GM12878 (cell line): ENCODE results near the gene PLGRKT. TPM values are rescaled to one million over a fixed set of nuclear protein-coding genes. Genes with fewer than 3 reads are reported as not detected.
A peak's percentile ranks its signal among the peaks of the same experiment; 100 is the strongest.

Experiments used
- ATF3 ChIP-seq: IDR thresholded peaks from 2 replicates; pipeline ENCODE4 v1.6.1; 2011; ENCODE audit warnings: low read depth, mild to moderate bottlenecking, low read length, moderate library complexity, borderline replicate concordance; ENCODE audit errors: extremely low read depth
- BCL3 ChIP-seq: IDR thresholded peaks from 2 replicates; pipeline ENCODE4 v1.6.1; 2011; ENCODE audit warnings: borderline replicate concordance, low read depth, mild to moderate bottlenecking, moderate library complexity, low read length; ENCODE audit not compliant: insufficient read depth, poor library complexity, severe bottlenecking
- BMI1 ChIP-seq: fragments of 450-650 bp; IDR thresholded peaks from 2 replicates; pipeline ENCODE4 v1.6.1; 2016; ENCODE audit warnings: mild to moderate bottlenecking, moderate library complexity, borderline replicate concordance
- BRCA1 ChIP-seq: IDR thresholded peaks from 2 replicates; pipeline ENCODE4 v1.6.1; 2011; ENCODE audit warnings: low read depth, low read length, improper control_type of control experiment
- CBFB ChIP-seq: IDR thresholded peaks from 2 replicates; pipeline ENCODE4 v1.6.1; 2016; ENCODE audit warnings: antibody characterized with exemption, low read depth
- E4F1 ChIP-seq: fragments of 450-650 bp; IDR thresholded peaks from 2 replicates; pipeline ENCODE4 v1.6.1; 2018; ENCODE audit warnings: borderline replicate concordance, mild to moderate bottlenecking; ENCODE audit not compliant: partially characterized antibody
- FOXM1 ChIP-seq: IDR thresholded peaks from 2 replicates; pipeline ENCODE4 v1.6.1; 2012; ENCODE audit warnings: low read depth, mild to moderate bottlenecking, inconsistent platforms, low read length, moderate library complexity
- HDAC6 ChIP-seq: fragments of 200-600 bp; sonication (generic); IDR thresholded peaks from one replicate; pipeline ENCODE4 v1.8.0; 2017; ENCODE audit warnings: antibody characterized with exemption; ENCODE audit not compliant: unreplicated experiment
- IKZF1 ChIP-seq: fragments of 450-650 bp; conservative IDR thresholded peaks from 2 replicates; pipeline ENCODE4 v1.6.1; 2017; ENCODE audit warnings: antibody characterized with exemption, mild to moderate bottlenecking
- JUND ChIP-seq: IDR thresholded peaks from 2 replicates; pipeline ENCODE4 v1.6.1; 2012; ENCODE audit warnings: low read depth, mild to moderate bottlenecking, low read length, improper control_type of control experiment, moderate library complexity
- LARP7 ChIP-seq: fragments of 450-650 bp; IDR thresholded peaks from 2 replicates; pipeline ENCODE4 v1.6.1; 2017; ENCODE audit warnings: mild to moderate bottlenecking
- MEF2B ChIP-seq: fragments of 450-650 bp; IDR thresholded peaks from 2 replicates; pipeline ENCODE4 v1.6.1; 2018; ENCODE audit warnings: mild to moderate bottlenecking, moderate library complexity; ENCODE audit not compliant: partially characterized antibody, poor library complexity, severe bottlenecking
- MTA3 ChIP-seq: IDR thresholded peaks from 2 replicates; pipeline ENCODE4 v1.6.1; 2012; ENCODE audit warnings: low read length, inconsistent platforms, borderline replicate concordance
- NBN ChIP-seq: fragments of 450-650 bp; IDR thresholded peaks from 2 replicates; pipeline ENCODE4 v1.6.1; 2016
- NFIC ChIP-seq: IDR thresholded peaks from 2 replicates; pipeline ENCODE4 v1.6.1; 2012; ENCODE audit warnings: low read depth, mild to moderate bottlenecking, inconsistent platforms, low read length, moderate library complexity
- NFYB ChIP-seq: IDR thresholded peaks from 2 replicates; pipeline ENCODE4 v1.6.1; 2011; ENCODE audit warnings: low read depth, mild to moderate bottlenecking, low read length, improper control_type of control experiment, moderate library complexity; ENCODE audit not compliant: insufficient read depth
- POLR2AphosphoS2 ChIP-seq: IDR thresholded peaks from 2 replicates; pipeline ENCODE4 v1.6.1; 2011; ENCODE audit warnings: low read depth, mild to moderate bottlenecking, low read length, improper control_type of control experiment, moderate library complexity
- RAD51 ChIP-seq: fragments of 450-650 bp; IDR thresholded peaks from 2 replicates; pipeline ENCODE4 v1.6.1; 2016; ENCODE audit warnings: moderate library complexity, mild to moderate bottlenecking, inconsistent platforms
- RCOR1 ChIP-seq: conservative IDR thresholded peaks from 2 replicates; pipeline ENCODE4 v1.6.1; 2012; ENCODE audit warnings: low read depth, low read length, improper control_type of control experiment
- RFX5 ChIP-seq: IDR thresholded peaks from 2 replicates; pipeline ENCODE4 v1.6.1; 2011; ENCODE audit warnings: low read depth, low read length, improper control_type of control experiment
- SIN3A ChIP-seq: IDR thresholded peaks from 2 replicates; pipeline ENCODE4 v1.6.1; 2012; ENCODE audit warnings: low read depth, low read length, improper control_type of control experiment
- SMAD5 ChIP-seq: IDR thresholded peaks from 2 replicates; pipeline ENCODE4 v1.6.1; 2016; ENCODE audit warnings: antibody characterized with exemption, low read depth
- STAT3 ChIP-seq: IDR thresholded peaks from 2 replicates; pipeline ENCODE4 v1.6.1; 2011; ENCODE audit warnings: low read depth, low read length, improper control_type of control experiment
- TARDBP ChIP-seq: IDR thresholded peaks from 2 replicates; pipeline ENCODE4 v1.6.1; 2016; ENCODE audit warnings: borderline replicate concordance
- YY1 ChIP-seq: IDR thresholded peaks from 2 replicates; pipeline ENCODE4 v1.6.1; 2011; ENCODE audit warnings: low read depth, mild to moderate bottlenecking, low read length
- ZNF217 ChIP-seq: fragments of 450-650 bp; IDR thresholded peaks from 2 replicates; pipeline ENCODE4 v1.6.1; 2017; ENCODE audit warnings: antibody characterized with exemption, mild to moderate bottlenecking
- ZNF24 ChIP-seq: fragments of 450-650 bp; IDR thresholded peaks from 2 replicates; pipeline ENCODE4 v1.6.1; 2017; ENCODE audit warnings: antibody characterized with exemption, mild to moderate bottlenecking
- ZNF274 ChIP-seq: IDR thresholded peaks from one replicate; pipeline ENCODE4 v1.8.0; 2011; ENCODE audit not compliant: insufficient read length, insufficient read depth
- ZZZ3 ChIP-seq: IDR thresholded peaks from 2 replicates; pipeline ENCODE4 v1.6.1; 2011; ENCODE audit warnings: low read depth; ENCODE audit not compliant: control insufficient read depth, insufficient read length
- polyA plus RNA-seq, 11 experiments: library from polyadenylated mRNA; depleted of rRNA in 4 of 11; unstranded in 6 of 11; stranded (reverse) in 5 of 11; fragments of >200 nt; fragmentation: Nextera tagmentation in 4 of 11; fragmentation: Illumina TruSeq in 1 of 11; extraction: Ambion mirVana in 4 of 11; extraction: Trizol in 1 of 11; gene quantifications; 1 replicate in 1 of 11; 2 replicates in 10 of 11; pipeline versions ENCODE4 v1.2.1 to v1.2.3, GENCODE V29; 2011 to 2016; ENCODE audit warnings: inconsistent platforms in 2 of 11, missing spikeins in 2 of 11, low read depth in 1 of 11
- total RNA-seq, 4 experiments: library from RNA; depleted of rRNA in 3 of 4; stranded (reverse); fragments of >200 nt in 3 of 4; fragmentation: Illumina TruSeq in 1 of 4; extraction: Trizol in 1 of 4; gene quantifications; 2 replicates each; pipeline versions ENCODE4 v1.2.1 to v1.2.3, GENCODE V29; 2013 to 2021

Gene PLGRKT
- total and polyA plus RNA-seq, 10 of the 15 experiments (the other 5 are each of a cell fraction or from before 2014, with no cell fraction given), result 25.2 to 72.3 (median 38.4) TPM

GRCh38 chr9:5438301-5439162 is 807 bp upstream of the PLGRKT start (continued):
- TF ChIP-seq BMI1 (peak; percentile 84), STAT3 (no peak; the same call in 1 of the 2 replicates), YY1 (no peak), RAD51 (no peak; the same call in 1 of the 2 replicates), E4F1 (no peak), BRCA1 (no peak), NFYB (no peak), RFX5 (0 out of 2 replicates have a peak, but pooled peaks have one; percentile 34), NBN (peak; percentile 76), ZZZ3 (no peak), ATF3 (no peak), BCL3 (peak; percentile 65), LARP7 (peak; percentile 10; the same call in 1 of the 2 replicates), SMAD5 (no peak; the same call in 1 of the 2 replicates), CBFB (peak; percentile 53; the same call in 1 of the 2 replicates), HDAC6 (no peak), ZNF274 (no peak), MEF2B (peak; percentile 67), NFIC (peak; percentile 68; the same call in 1 of the 2 replicates), ZNF217 (no peak), JUND (no peak), TARDBP (no peak), IKZF1 (peak; percentile 74), FOXM1 (no peak), MTA3 (peak; percentile 68; the same call in 1 of the 2 replicates), ZNF24 (no peak), SIN3A (peak; percentile 79; the same call in 1 of the 2 replicates), RCOR1 (no peak), POLR2AphosphoS2 (no peak)
